HG03565 (cell line): ENCODE measurements around the gene CBX5.
"Not testable (repeated sequence)": the region's sequence is repeated elsewhere in the genome, so short reads cannot be mapped to it uniquely, and the experiment has no call there.

Source experiments
- ATAC-seq: cut with Tn5 transposase; IDR thresholded peaks from one replicate; pipeline ENCODE4 v1.9.1; 2021; ENCODE audit warnings: mild to moderate bottlenecking, moderate library complexity; ENCODE audit not compliant: unreplicated experiment

Gene CBX5

DNA sequence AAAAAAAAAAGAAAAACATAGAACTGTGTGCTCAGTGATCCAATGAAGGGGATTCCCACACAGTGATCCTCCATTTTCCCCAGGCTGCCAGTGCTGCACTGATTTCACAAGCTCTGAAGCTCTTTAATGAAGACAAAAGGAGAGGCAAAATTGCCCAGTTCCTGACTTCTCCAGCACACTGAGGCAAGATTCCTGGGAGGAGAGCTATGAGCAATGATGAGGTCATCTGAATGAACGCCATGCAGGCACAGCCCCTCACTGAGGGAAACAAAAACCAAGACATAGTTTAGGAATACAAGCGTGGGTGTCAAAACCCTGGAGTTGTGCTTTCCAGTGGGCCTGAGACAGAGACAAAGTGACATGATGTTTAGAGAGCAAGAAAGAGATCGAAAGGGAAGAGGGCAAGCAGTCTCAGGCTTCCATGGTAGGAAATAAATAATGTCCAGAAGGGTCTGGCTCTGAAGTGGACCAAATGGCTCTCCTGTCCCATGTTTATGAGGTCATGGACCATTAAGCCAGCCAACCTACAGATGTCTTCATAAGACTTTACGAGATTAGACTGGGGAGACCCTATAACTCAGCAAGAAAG, 50.2 kb downstream of the CBX5 start:
- ATAC-seq: no peak

DNA sequence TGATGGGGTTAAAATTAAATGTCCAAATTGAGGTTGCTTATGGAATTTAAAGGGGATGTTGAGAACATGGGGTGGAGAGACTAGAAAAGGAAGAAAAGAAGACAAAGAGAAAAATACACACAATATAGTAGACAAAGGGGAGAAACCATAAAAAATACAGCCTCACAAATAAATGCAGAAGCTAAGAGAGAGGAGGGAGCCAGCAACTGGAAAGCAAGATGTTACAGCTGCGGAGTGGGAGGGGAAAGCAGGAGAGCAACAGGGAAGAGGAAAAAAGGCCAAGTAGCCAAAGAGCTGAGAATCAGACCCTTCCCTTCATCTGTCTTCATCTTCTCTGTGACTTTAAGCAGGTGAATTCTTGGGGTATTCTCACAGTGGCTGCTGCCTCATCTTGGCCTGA, 51.5 kb downstream of the CBX5 start:
- ATAC-seq: no peak

DNA sequence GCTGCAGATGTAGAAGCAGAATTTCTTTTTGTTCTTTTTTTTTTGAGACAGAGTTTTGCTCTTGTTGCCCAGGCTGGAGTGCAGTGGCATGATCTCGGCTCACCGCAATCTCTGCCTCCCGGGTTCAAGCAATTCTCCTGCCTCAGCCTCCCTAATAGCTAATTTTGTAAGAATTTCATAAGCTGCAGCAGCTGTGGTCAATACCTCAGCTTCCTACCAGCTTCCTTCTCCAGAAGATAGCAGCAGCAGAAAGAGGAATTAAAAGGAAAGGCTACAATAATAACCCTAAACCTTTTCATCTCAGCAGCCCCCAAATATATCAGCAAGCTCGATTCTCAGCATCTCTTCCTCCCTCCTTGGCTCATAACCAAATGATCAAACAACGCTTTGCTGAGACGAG, 52.0 kb downstream of the CBX5 start:
- not testable (repeated sequence) for ATAC-seq

DNA sequence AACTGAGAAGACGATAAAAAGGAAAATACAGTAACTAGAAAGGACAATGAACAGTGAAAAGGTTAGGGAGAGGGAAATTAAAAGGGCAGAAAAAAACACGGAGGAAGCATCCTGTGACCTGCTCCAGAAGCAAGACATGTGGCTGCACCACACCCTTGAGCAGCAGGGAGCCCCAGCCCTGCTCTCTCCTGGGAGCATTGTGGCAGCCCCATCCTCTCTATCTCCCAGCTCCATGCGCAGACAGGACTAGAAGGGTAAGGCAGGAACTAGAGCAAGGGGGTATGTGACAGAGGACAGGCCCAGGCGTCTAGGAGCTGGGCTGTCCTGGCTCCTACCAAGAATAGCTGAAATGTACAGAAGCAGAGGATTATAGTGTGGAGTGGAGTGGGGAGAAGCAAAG, 52.5 kb downstream of the CBX5 start:
- ATAC-seq: no peak

DNA sequence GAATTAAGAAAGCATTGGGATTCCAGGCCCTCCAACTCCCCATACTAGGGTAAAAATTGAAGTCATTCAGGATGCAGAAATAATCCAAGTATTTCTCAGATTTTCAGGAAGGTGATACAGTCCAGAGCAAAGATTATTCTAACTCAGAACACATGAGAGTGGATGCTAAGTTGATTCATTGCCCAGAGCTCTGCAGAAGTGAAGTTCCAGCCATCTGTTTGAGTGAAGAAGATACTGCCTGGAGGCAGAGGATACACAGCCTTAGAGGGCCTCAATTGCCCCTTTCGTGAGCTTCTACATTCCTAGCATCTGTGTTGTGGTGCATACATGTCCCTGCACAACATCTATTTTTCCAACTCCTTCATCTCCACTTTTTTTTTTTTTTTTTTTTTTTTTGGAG, 54.3 kb downstream of the CBX5 start:
- ATAC-seq: no peak

DNA sequence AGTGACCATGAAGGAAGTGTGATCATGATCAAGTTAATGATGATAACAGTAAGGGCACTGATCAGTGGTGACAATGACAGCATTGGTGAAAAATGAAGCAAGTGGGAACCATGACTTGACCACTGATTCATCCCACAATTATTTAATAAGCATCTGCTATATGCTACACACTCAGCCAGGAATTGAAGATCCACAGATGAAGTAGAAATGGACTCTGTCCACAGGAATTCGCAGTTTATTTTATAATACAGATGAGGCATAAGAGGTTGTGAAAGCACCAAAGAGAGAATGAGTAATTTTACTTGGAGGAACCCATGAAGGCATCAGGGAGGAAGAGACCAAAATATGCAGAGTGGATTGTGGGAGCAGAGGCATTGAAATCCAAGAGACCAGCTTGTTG, 57.3 kb downstream of the CBX5 start:
- no peak for ATAC-seq

DNA sequence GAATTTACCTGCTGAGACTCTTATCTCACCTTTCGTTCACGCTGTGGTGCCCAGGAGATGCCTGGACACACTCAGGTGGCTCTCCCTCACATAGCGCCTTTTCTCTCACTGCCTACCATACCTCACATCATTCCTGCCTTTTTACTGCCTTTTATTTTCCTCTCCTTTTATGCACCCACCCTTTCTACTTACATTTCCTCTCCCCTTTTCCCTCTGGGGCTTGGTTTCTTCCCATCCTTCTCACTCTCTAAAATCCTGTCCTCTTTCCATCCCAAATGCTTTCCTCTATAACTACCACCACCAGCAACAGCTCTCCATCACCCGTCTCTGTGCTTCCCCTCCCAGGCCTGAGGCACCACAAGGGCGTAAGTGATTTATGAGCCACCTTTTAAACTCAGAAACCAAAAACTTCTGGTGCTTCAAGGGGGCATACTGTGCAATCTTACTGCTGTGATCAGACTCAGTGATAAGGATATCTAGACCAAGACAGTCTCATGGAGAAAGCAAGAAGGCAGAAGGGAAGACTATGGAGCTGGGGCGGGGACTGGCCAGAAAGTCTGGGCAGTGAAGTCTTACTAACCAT, 58.4 kb downstream of the CBX5 start:
- ATAC-seq: no peak

DNA sequence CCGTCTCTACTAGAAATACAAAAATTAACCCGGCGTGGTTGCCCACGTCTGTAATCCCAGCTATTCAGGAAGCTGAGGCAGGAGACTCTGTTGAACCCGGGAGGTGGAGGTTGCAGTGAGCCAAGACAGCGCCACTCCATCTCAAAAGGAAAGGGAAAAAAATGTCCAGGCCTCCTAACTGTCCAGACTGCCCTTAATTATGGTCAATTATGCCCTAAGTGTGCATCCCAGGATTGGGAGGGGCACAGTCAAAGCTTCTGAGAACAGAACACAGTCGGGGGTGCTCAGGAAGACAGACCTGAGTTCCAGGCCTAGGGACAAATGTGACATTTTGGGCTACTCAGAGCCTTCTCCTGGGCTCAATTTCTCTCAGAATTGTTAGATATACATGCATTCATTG, 59.4 kb downstream of the CBX5 start:
- no peak for ATAC-seq

DNA sequence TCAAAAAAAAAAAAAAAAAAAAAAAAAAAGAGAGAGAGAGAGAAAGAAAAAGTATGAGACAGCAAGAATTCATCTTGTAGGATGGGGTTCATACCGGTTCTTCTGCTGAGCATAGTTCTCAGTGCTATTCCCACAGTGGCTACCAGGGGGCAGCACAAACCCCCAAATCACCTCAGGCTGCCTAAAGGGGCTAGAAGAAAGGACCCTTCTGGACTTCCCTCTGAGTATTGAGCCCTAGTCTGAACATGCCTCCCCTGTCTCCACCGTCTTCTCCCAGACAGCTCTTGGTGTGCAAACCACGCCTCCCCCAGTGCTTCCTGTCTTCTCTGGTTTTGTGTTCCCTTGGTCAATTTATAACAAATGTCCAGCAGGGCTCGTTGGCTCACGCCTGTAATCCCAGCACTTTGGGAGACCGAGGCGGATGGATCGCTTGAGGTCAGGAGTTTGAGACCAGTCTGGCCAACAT, 59.8 kb downstream of the CBX5 start:
- ATAC-seq: no peak

DNA sequence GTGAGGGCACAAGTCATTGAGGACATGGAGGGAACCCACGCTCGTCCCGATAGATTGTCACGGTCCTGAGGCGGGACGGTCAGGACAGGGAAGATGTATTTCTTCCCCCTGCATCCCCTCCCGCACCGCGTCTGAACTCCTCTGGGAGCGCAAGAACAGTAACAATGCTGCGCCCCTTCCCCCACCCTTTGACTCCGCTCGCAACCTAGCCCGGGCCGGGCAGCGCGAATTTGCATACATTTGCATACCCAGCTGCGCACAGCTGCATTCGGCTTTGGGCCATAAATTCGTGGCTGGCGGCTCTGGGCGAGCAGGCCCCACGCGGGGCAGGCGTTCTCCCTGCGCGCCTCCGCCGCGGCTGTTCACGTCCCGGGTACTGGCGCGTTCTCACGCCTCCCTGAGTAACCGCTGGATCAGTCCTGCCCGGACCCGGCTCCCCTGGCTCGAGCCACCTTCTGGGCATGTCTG, 62.1 kb downstream of the CBX5 start:
- ATAC-seq: no peak

DNA sequence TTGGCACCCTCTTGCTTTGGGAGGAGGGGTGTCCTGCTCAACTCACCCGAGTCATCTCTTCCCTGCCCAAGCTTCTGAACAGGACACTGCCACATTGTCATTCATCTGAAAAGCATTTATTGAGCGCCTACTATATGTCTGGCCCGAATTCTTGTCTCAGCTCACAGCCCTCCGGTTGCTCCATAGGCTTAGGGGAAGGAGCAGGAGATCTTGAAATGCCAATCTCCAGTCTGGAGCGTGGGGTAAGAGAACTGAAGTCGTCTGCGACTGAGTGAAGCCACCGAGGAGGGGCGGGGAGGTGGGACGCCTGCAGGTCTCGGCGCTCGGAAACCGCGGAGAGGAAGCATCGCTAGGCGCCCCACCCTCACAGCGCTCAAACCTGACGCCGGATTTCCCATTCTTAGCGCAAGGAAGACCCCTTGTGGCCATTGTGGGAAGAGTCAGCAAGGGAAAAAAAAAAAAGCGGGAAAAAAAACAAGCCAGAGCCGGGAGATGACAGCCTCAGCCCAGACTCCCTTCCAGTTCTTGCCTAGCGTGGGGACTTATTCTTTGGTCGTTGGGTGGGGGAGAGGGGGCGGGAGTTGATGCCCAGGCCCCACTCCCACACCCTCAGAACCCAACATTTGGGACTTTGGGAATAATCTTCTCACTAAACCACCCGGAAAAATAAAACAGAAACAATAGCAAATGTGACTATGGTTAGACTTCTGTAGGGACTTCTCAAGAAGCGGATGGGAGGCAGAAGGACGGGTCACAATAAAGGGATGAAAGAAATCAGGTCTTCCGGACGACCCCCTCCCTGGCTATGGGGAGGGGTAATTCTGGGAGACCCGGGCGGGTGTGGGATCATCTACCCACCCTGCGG, 62.9 kb downstream of the CBX5 start:
- ATAC-seq: no peak

DNA sequence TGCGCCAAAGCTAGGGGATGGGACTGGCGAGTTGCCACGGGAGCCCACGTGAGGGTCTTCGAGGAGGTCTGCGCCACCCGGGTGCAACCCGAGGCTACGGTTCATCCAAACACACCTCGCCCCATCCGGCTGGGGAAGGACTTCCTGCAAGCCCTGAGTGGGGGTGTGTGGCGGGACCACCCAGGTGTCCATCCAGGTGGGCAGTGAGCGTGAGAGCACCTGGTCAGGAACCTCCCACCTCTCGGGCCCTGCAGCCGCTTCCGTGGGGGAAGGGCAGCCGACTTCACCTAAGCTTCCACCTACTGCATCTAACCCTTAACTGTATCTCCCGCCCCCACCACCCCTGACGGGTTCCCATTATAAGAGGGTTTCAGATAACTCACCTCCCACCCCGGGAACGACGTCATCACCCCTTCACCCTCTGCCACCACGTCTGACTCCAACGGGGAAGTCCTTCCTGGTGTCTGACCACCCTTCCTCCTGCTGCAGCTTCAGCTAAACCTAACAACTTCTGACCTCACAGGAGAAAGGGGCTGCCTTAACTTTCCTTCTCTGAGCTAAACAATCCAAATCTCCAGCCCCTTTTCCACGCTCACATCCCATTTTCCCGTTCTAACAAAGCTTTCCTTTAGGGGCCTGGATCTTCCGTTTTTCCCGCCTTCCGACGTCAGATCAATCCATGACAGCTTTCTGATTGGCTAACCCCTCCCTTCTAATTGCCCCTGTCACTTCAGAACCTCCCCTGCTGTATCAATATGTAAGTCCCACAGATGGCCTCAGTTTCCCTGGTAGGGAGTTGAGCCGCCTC, 63.7 kb downstream of the CBX5 start:
- no peak for ATAC-seq

DNA sequence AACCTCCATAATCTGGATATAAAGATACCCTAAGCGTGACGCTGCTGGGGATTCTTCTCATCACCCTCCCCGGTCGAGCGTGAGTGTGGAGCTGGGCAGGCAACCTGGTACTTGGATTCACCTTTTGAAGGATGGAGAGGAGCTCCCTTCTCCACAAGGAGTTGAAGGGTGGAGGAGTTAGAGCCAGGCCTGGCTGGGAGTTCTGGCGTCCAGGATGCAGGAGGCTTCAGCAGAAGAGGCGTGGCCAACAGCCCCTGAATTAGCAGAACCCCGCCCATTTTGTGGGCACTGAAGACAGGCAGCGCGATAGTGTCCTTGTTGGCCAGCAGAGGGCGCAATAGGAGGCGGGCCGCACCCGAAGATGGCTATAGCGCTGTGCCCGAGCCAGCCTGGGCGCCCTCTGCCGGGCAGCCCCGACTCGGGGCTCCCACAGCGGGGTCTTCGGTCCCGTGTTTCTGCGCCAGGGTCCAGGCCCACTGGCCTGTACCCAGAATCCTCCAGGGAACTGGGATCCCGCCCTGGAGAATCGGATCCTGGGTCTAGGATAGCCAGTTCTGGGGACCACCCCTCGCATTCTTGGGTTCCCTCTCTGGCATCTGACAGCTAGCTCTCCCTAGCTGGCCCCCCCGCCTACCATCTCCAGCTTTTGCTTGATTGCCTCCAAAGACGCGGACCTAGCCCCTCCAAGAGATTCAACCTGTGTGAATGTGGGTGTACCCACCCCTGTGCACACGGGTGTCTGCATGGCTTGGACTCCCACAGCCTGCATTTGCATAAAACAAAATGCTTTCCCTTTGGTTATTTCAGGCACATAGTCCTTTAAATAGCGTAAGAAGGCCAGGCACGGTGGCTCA, 65.1 kb downstream of the CBX5 start:
- peak; percentile 81 for ATAC-seq

DNA sequence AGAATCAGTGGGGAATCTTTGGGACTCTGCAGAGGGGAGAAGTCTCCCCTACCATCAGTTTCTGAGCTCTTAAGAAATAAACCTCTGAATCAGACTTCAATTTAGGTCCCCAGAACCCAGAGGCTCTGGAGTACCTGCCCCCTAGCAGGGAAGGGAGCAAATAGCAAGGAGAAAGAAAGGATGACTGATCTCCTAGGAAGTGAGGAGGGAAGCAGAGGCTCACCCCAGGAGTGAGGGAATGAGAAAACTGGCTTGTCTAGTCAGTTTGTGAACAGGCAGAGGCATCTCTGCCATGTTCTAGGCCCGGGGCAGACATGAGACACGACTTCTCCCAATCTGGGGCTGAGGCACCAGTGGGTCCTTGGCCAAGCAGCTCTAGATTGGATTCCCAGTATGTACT, 66.8 kb downstream of the CBX5 start:
- ATAC-seq: no peak

DNA sequence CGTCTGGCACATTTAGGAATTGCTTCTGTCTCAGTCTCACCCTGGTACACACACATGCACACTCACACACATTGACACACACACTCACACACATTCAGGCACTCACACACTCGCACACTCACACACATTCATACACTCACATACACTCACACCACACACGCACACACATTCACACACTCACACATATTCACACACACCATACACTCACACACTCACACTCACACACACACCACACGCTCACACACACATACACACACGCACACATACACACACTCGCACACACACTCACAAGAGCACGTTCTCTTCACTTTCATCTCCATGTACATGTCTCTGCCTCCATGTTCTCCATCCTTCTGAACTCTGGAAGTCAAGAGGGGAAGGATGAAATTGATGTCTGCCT, 68.0 kb downstream of the CBX5 start:
- ATAC-seq: no peak

DNA sequence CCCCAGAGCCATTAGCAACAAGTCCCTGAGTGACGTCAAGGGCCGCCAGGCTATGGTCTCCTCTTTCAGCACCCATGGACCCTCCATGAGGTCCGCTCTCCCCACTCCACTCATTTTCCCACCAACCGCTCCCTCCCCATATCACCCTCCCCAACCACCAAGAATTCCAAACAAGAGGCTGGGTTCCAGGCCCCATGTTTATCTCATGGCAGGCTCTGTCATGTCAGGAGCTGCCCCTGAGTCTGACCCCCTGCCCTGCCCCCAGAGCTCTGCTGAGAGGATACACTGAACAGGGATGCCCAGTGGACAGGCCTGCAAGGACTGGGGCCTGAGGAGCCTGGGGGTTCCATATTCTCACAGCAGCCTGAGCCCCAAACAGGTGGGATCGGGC, 69.5 kb downstream of the CBX5 start:
- ATAC-seq: no peak

DNA sequence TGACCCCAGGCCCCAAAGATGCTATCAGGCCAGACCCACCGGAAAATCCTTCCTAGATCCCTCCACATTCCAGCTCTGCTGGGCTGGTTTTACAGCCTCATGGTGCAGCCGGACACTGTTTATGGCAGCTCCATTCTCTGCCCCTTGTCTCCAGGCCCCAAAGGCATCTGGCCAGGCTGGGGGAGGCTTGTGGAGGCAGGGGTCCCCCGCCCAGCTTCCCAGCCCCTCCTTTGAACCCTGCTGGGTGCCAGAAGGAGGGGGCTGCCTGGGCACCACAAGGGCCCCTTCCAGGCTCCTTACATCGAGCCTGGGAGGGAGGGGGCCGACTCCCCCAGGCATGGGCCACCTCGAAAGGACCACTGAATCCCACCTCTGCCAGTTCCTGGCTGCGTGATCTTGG, 71.3 kb downstream of the CBX5 start:
- ATAC-seq: no peak

DNA sequence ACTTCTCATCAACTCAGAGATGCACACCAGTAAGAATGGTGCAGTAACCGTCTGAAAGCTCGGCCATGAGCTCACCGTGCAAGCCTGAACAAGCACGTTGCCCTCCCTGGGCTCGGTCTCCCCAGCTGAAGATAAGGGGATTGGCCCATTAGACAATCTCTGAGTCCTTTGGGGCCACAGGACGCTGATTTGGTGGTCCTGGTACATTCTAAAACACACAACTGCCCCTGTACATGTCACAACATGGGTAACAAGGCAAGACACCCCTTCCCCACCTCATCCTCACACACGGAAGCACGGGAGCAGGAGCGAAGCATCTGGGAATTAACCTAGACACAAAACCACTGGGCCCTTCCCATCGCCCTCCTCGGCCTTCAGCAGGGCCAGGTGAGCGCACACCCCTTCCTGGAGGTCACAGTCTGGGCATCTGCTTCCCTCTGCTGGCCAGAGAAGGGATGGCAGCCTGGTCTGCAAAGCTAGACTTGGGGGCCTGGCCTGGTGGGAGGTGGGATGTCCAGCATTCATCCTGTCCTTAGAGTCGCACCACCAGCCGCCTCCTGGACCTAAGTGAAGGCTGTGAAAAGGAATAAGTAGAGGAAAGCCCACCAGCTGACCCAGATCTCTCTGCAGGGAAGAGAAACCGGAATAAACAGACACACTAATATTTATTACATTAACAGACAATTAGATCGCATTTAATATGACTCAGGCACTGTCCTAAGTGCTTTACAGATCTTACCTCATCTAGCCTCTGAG, 72.2 kb downstream of the CBX5 start:
- peak; percentile 56 for ATAC-seq

DNA sequence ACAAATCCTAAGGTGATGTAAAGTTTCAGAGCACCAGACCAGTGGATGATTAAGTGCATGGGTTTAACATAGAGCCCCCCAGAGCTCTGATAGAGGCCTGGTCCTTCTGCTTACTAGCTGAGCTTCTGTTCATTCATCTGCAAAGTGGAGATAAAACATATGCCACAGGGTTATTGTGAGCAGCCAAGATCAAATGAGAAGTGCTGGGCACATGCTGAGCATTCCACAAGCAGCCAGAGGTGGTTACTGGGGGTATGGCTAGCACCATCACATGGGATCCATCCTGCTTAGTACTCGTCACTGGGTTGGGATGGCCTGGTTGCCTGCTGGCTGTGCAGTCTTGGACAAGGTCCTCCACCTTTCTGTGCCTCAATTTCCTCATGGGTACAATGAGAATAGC, 73.1 kb downstream of the CBX5 start:
- no peak for ATAC-seq

DNA sequence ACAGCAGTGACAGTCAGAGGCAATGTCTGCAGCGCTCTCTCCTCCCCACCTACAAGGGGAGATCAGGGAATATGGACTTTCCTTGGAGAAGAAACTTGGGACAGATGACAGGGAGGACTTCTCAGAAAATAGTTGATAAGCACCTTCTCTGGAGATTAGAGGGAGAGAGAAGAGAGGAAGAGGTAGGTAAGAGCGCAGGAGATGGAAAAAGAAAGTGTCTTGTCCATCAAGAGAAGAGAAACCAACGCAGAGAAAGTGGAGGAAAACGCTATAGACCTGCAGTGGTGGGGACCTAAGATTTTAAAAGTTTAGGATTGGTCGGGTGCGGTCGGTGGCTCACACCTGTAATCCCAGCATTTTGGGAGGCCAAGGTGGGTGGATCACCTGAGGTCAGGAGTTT, 75.6 kb downstream of the CBX5 start:
- no peak for ATAC-seq
